Gastrocnemius medialis (tissue), 4 donors: ENCODE measurements around the gene DPH3.

Experiments used
- POLR2A ChIP-seq, 2 donors: fragments of 450-650 bp; IDR thresholded peaks; one replicate each; pipeline ENCODE4 v1.6.1; 2017; ENCODE audit warnings: antibody characterized with exemption in 2 of 2, mild to moderate bottlenecking in 2 of 2, moderate library complexity in 2 of 2
- TF ChIP-seq, protein P1 (sequence below), 5 experiments: fragments of 450-650 bp in 3 of 5; fragments of 200-600 bp in 2 of 5; sonication (generic) in 2 of 5; IDR thresholded peaks in 4 of 5; conservative IDR thresholded peaks in 1 of 5; 1 replicate in 4 of 5; 2 replicates in 1 of 5; pipeline ENCODE4 v1.5.1; 2016 to 2019; ENCODE audit warnings: antibody characterized with exemption in 5 of 5, mild to moderate bottlenecking in 3 of 5, moderate library complexity in 3 of 5

DNA sequence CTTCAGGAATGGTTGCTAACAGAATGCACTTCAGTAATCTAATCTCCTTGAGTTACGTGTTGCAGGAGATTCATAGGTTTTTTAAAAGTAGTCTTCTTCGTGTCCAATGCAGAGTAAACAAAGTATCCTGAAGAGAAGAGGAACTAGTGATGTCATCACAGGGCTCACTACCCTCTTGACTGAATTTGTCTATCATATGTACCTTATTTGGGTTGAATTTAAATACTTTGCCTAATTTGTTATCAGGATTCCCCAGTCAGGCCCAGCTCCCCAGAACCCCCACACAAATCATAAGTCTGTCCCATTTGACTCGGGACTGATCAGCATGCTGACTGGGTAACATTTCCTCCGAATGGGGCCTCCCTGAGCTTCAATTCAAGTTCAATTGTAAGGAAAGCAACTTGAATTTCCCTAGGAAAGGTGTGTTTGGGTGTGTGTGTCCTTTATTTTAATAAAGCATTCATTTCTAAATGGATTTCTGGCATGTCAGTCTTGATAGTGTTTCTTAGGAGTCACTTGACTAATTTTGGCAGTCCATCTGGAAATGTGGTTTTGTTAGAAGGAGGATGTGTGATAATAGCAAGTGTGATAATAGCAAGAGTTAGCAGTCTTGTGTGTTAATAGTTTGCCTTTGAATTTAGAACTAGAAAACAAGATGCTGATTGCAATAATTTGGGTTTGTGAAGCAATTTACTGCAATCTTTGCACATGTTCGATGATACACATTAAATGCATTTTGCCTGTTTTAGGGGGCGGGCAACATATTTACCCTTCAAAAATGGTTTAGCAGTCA lies 22.2 kb upstream of the DPH3 start:
- TF ChIP-seq POLR2A (IDR thresholded peaks at IDR 0.05) = no peak
- TF ChIP-seq, protein P1, sequence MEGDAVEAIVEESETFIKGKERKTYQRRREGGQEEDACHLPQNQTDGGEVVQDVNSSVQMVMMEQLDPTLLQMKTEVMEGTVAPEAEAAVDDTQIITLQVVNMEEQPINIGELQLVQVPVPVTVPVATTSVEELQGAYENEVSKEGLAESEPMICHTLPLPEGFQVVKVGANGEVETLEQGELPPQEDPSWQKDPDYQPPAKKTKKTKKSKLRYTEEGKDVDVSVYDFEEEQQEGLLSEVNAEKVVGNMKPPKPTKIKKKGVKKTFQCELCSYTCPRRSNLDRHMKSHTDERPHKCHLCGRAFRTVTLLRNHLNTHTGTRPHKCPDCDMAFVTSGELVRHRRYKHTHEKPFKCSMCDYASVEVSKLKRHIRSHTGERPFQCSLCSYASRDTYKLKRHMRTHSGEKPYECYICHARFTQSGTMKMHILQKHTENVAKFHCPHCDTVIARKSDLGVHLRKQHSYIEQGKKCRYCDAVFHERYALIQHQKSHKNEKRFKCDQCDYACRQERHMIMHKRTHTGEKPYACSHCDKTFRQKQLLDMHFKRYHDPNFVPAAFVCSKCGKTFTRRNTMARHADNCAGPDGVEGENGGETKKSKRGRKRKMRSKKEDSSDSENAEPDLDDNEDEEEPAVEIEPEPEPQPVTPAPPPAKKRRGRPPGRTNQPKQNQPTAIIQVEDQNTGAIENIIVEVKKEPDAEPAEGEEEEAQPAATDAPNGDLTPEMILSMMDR (IDR thresholded peaks at IDR 0.05 in 4 of 5, conservative IDR thresholded peaks at IDR 0.05 in 1 of 5) = no peak
